ENCODE measurements around the gene NR1D1. TPM values are rescaled to one million over a fixed set of nuclear protein-coding genes. Genes with fewer than 3 reads are reported as not detected.

Gene NR1D1
- total and polyA plus RNA-seq, 2 of the 13 experiments (the other 11 are each of a cell fraction or from before 2014, with no cell fraction given) = 2.1 to 2.7 TPM

DNA sequence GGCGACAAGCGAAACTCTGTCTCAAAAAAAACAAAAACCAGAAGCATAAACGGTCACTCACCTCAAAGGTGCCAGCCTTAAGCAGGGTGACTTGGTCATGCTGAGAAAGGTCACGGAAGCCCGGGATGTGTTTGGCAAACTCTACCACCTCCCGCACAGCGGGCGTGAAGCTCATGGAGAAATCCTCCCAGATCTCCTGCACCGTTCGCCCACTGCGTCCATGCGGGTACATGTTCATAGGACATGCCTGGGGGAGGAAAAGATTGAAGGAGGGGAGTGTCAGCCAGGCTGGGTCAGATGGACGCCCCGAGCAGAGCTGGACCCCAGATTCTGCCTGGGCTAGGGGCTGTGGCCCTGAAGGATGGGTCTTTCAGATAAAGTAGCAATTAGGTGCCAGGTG lies 5.5 kb downstream of the NR1D1 start:
- Histone ChIP-seq H3K4me1 (ENCODE audit: insufficient read depth, low read length) (peaks cover 26% of the 10 kb centered on the region), H3K36me3 (replicated peaks in 1 of 2; ENCODE audit: control insufficient read depth in 1 of 2, insufficient read depth in 2 of 2, low read length in 2 of 2) (peaks cover 25 to 49% of the 10 kb centered on the region in 2 experiments), H2AFZ (ENCODE audit: low read length) (no peak overlapping the region), H4K20me1 (ENCODE audit: insufficient read depth, low read length) (no peaks in the 10 kb centered on the region), H3K79me2 (ENCODE audit: insufficient read depth, low read length) (peaks cover 15% of the 10 kb centered on the region), H3K27ac (ENCODE audit: extremely low read length, insufficient read depth, low read length) (no peak overlapping the region), H3K4me3 (replicated peaks in 1 of 3; ENCODE audit: insufficient read depth in 1 of 3, low read depth in 2 of 3, low read length in 3 of 3) (no peak overlapping the region), H3K9ac (ENCODE audit: insufficient read depth, low read depth, low read length) (no peak overlapping the region), H3K9me3 (ENCODE audit: low read length) (no peaks in the 10 kb centered on the region), H3K4me2 (ENCODE audit: low read depth, low read length) (no peak overlapping the region), H3K27me3 (ENCODE audit: control insufficient read depth in 1 of 2, insufficient read depth in 2 of 2, low read length in 2 of 2) (no peaks in the 10 kb centered on the region; a peak in 1 of 5 replicates)
- in situ Hi-C loops (cut with HindIII; ENCODE audit: extremely low pct_ligation_motif_present, low pct_unique_long_range_greater_than_20kb) (no loop called here), intact Hi-C loops (cut with micrococcal nuclease; ENCODE audit: unreplicated experiment) (no loop called here)
- TF ChIP-seq, protein P1, sequence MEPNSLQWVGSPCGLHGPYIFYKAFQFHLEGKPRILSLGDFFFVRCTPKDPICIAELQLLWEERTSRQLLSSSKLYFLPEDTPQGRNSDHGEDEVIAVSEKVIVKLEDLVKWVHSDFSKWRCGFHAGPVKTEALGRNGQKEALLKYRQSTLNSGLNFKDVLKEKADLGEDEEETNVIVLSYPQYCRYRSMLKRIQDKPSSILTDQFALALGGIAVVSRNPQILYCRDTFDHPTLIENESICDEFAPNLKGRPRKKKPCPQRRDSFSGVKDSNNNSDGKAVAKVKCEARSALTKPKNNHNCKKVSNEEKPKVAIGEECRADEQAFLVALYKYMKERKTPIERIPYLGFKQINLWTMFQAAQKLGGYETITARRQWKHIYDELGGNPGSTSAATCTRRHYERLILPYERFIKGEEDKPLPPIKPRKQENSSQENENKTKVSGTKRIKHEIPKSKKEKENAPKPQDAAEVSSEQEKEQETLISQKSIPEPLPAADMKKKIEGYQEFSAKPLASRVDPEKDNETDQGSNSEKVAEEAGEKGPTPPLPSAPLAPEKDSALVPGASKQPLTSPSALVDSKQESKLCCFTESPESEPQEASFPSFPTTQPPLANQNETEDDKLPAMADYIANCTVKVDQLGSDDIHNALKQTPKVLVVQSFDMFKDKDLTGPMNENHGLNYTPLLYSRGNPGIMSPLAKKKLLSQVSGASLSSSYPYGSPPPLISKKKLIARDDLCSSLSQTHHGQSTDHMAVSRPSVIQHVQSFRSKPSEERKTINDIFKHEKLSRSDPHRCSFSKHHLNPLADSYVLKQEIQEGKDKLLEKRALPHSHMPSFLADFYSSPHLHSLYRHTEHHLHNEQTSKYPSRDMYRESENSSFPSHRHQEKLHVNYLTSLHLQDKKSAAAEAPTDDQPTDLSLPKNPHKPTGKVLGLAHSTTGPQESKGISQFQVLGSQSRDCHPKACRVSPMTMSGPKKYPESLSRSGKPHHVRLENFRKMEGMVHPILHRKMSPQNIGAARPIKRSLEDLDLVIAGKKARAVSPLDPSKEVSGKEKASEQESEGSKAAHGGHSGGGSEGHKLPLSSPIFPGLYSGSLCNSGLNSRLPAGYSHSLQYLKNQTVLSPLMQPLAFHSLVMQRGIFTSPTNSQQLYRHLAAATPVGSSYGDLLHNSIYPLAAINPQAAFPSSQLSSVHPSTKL (CRISPR knock-in tag; IDR thresholded peaks at IDR 0.05) = no peak
- TF ChIP-seq, protein P2, sequence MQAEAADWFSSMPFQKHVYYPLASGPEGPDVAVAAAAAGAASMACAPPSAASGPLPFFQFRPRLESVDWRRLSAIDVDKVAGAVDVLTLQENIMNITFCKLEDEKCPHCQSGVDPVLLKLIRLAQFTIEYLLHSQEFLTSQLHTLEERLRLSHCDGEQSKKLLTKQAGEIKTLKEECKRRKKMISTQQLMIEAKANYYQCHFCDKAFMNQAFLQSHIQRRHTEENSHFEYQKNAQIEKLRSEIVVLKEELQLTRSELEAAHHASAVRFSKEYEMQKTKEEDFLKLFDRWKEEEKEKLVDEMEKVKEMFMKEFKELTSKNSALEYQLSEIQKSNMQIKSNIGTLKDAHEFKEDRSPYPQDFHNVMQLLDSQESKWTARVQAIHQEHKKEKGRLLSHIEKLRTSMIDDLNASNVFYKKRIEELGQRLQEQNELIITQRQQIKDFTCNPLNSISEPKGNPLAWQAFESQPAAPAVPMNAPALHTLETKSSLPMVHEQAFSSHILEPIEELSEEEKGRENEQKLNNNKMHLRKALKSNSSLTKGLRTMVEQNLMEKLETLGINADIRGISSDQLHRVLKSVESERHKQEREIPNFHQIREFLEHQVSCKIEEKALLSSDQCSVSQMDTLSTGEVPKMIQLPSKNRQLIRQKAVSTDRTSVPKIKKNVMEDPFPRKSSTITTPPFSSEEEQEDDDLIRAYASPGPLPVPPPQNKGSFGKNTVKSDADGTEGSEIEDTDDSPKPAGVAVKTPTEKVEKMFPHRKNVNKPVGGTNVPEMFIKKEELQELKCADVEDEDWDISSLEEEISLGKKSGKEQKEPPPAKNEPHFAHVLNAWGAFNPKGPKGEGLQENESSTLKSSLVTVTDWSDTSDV (CRISPR knock-in tag; IDR thresholded peaks at IDR 0.05) = 0 out of 2 replicates have a peak, but pooled peaks have one; percentile 48
- no peak for DNase-seq (ENCODE audit: low spot score)
- no peak for FAIRE-seq
- BruUV-seq (replicated peaks) = no TSS peak
- 97% methylated on average over 14 of the region's 14 CpGs for WGBS (ENCODE audit: low lambda C conversion rate)
- CTCF ChIA-PET (ENCODE audit: low intra/inter-chr PET ratio, low total read pairs) = no interaction called here
- ATAC-seq = no peak
- POLR2A ChIA-PET = interaction anchor here (2.9 kb wide), 1 partner anchor 17 kb away, joined by 18 read pairs; no protein-coding TSS in a partner anchor
